HG02610 (cell line): ENCODE data around the gene CTSW.

ENCODE experiments used
- ATAC-seq: cut with Tn5 transposase; IDR thresholded peaks from one replicate; pipeline ENCODE4 v1.9.1; 2021; ENCODE audit warnings: mild to moderate bottlenecking, moderate library complexity; ENCODE audit not compliant: unreplicated experiment

The CTSW gene

GRCh38 chr11:65898656-65899355 lies 19.2 kb downstream of the CTSW start:
- ATAC-seq: no peak

- ATAC-seq: no peak
Observed at GRCh38 chr11:65899356-65900124, 19.9 kb downstream of the CTSW start.

GRCh38 chr11:65900125-65900898 lies 20.7 kb downstream of the CTSW start, which contains the start of gene FOSL1:
Gene FOSL1 (minus strand): TSS chr11:65900388. CDS start chr11:65900339, 49 bp downstream.
- peak; percentile 70 for ATAC-seq

- no peak for ATAC-seq
Observed at GRCh38 chr11:65900899-65901180, 21.2 kb downstream of the CTSW start.

GRCh38 chr11:65903068-65903481 lies 23.4 kb downstream of the CTSW start:
- no peak for ATAC-seq

- ATAC-seq: no peak
Observed at GRCh38 chr11:65903715-65904114, 24.1 kb downstream of the CTSW start.

GRCh38 chr11:65906602-65907001 lies 27.0 kb downstream of the CTSW start:
- ATAC-seq: no peak

GRCh38 chr11:65907878-65908277 lies 28.2 kb downstream of the CTSW start:
- no peak for ATAC-seq

- ATAC-seq: no peak
Observed at GRCh38 chr11:65911682-65912568, 32.3 kb downstream of the CTSW start.

GRCh38 chr11:65912845-65913244 lies 33.2 kb downstream of the CTSW start:
- ATAC-seq: no peak

- ATAC-seq: no peak
Observed at GRCh38 chr11:65915101-65915820, 35.6 kb downstream of the CTSW start.

GRCh38 chr11:65915821-65916251 lies 36.2 kb downstream of the CTSW start:
- ATAC-seq: no peak

- no peak for ATAC-seq
Observed at GRCh38 chr11:65916391-65916790, 36.8 kb downstream of the CTSW start.

- ATAC-seq: no peak
Observed at GRCh38 chr11:65917077-65917433, 37.4 kb downstream of the CTSW start.

- no peak for ATAC-seq
Observed at GRCh38 chr11:65917434-65918210, 38.0 kb downstream of the CTSW start.

GRCh38 chr11:65918211-65919140 lies 38.8 kb downstream of the CTSW start, which contains the start of gene C11orf68:
Gene C11orf68 (minus strand): TSS chr11:65919062. CDS start chr11:65919031, 31 bp downstream.
- ATAC-seq: peak; percentile 45

GRCh38 chr11:65919141-65919572 lies 39.5 kb downstream of the CTSW start, which contains the start of gene DRAP1:
Gene DRAP1 (plus strand): TSS chr11:65919426. CDS start chr11:65919502, 76 bp downstream.
- ATAC-seq: peak; percentile 82
